ENCODE measurements around the gene FBLN1. TPM values are rescaled to one million over a fixed set of nuclear protein-coding genes. Genes with fewer than 3 reads are reported as not detected.

Gene FBLN1
- total and polyA plus RNA-seq, 2 of the 13 experiments (the other 11 are each of a cell fraction or from before 2014, with no cell fraction given): 37.3 to 103 TPM

- POLR2A ChIA-PET: no interaction called here
- no TSS peak for BruUV-seq (replicated peaks)
- WGBS (ENCODE audit: low lambda C conversion rate): 96% methylated on average over 12 of the region's 17 CpGs
- DNase-seq (ENCODE audit: low spot score) (no peak), FAIRE-seq (no peak), ATAC-seq (no peak)
- TF ChIP-seq NCOR1 (IDR thresholded peaks at IDR 0.05; ENCODE audit: borderline replicate concordance, low read length): no peak
- TF ChIP-seq CTCF (CRISPR knock-in tag; IDR thresholded peaks at IDR 0.05): peak; percentile 30; the same call in 1 of the 2 replicates
- TF ChIP-seq, protein P1, sequence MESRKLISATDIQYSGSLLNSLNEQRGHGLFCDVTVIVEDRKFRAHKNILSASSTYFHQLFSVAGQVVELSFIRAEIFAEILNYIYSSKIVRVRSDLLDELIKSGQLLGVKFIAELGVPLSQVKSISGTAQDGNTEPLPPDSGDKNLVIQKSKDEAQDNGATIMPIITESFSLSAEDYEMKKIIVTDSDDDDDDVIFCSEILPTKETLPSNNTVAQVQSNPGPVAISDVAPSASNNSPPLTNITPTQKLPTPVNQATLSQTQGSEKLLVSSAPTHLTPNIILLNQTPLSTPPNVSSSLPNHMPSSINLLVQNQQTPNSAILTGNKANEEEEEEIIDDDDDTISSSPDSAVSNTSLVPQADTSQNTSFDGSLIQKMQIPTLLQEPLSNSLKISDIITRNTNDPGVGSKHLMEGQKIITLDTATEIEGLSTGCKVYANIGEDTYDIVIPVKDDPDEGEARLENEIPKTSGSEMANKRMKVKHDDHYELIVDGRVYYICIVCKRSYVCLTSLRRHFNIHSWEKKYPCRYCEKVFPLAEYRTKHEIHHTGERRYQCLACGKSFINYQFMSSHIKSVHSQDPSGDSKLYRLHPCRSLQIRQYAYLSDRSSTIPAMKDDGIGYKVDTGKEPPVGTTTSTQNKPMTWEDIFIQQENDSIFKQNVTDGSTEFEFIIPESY (CRISPR knock-in tag; IDR thresholded peaks at IDR 0.05): peak; percentile 87
- TF ChIP-seq, protein P2, sequence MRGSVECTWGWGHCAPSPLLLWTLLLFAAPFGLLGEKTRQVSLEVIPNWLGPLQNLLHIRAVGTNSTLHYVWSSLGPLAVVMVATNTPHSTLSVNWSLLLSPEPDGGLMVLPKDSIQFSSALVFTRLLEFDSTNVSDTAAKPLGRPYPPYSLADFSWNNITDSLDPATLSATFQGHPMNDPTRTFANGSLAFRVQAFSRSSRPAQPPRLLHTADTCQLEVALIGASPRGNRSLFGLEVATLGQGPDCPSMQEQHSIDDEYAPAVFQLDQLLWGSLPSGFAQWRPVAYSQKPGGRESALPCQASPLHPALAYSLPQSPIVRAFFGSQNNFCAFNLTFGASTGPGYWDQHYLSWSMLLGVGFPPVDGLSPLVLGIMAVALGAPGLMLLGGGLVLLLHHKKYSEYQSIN (CRISPR knock-in tag; IDR thresholded peaks at IDR 0.05; ENCODE audit: borderline replicate concordance): no peak
- intact Hi-C loops (cut with micrococcal nuclease; ENCODE audit: unreplicated experiment) (no loop called here), in situ Hi-C loops (cut with HindIII; ENCODE audit: extremely low pct_ligation_motif_present, low pct_unique_long_range_greater_than_20kb) (no loop called here)
- H3K9me3 ChIP-seq (ENCODE audit: low read length): no peaks in the 10 kb centered on the region
- H3K9ac ChIP-seq (ENCODE audit: insufficient read depth, low read depth, low read length): no peak overlapping the region
- H3K4me3 ChIP-seq (replicated peaks in 1 of 3; ENCODE audit: insufficient read depth in 1 of 3, low read depth in 2 of 3, low read length in 3 of 3): no peak overlapping the region
- H4K20me1 ChIP-seq (ENCODE audit: insufficient read depth, low read length): no peaks in the 10 kb centered on the region
- no peaks in the 10 kb centered on the region for H3K27me3 ChIP-seq (ENCODE audit: control insufficient read depth in 1 of 2, insufficient read depth in 2 of 2, low read length in 2 of 2)
- no peak overlapping the region for H3K4me2 ChIP-seq (ENCODE audit: low read depth, low read length)
- H3K36me3 ChIP-seq (replicated peaks in 1 of 2; ENCODE audit: control insufficient read depth in 1 of 2, insufficient read depth in 2 of 2, low read length in 2 of 2): peaks cover 20 to 28% of the 10 kb centered on the region in 2 experiments; a peak in 4 of 5 replicates
- peaks cover 30% of the 10 kb centered on the region for H3K4me1 ChIP-seq (ENCODE audit: insufficient read depth, low read length)
- H3K79me2 ChIP-seq (ENCODE audit: insufficient read depth, low read length): no peaks in the 10 kb centered on the region
- no peak overlapping the region for H3K27ac ChIP-seq (ENCODE audit: extremely low read length, insufficient read depth, low read length)
- CTCF ChIA-PET (ENCODE audit: low intra/inter-chr PET ratio, low total read pairs): no interaction called here
- H2AFZ ChIP-seq (ENCODE audit: low read length): no peak overlapping the region
Observed at GRCh38 chr22:45548991-45549761, 46.5 kb downstream of the FBLN1 start.

Data from HepG2 (cell line).